ENCODE results near the gene CENPK. TPM values are rescaled to one million over a fixed set of nuclear protein-coding genes. Genes with fewer than 3 reads are reported as not detected.
A peak's percentile ranks its signal among the peaks of the same experiment; 100 is the strongest.

The CENPK gene
- total and polyA plus RNA-seq, 9 of the 15 experiments (the other 6 are each of a cell fraction or from before 2014, with no cell fraction given) = 30.8 to 134 (median 69.0) TPM

GRCh38 chr5:65539827-65540226 is 23.1 kb downstream of the CENPK start (continued):
- TF ChIP-seq RERE (CRISPR knock-in tag; IDR thresholded peaks at IDR 0.05; ENCODE audit: borderline replicate concordance) (no peak), POLR3G (IDR thresholded peaks at IDR 0.05; ENCODE audit: extremely low read depth, insufficient read length, insufficient replicate concordance) (no peak), KLF13 (tag; IDR thresholded peaks at IDR 0.05; ENCODE audit: borderline replicate concordance, low read depth) (no peak), VEZF1 (CRISPR knock-in tag; IDR thresholded peaks at IDR 0.05) (no peak), BCOR (IDR thresholded peaks at IDR 0.05) (no peak), SMARCE1 (IDR thresholded peaks at IDR 0.05) (no peak), CHD4 (IDR thresholded peaks at IDR 0.05; ENCODE audit: insufficient read depth, insufficient replicate concordance, low read depth, low read length, poor library complexity, severe bottlenecking) (no peak), RAD51 (IDR thresholded peaks at IDR 0.05; ENCODE audit: borderline replicate concordance, low read depth) (no peak), ZNF41 (CRISPR knock-in tag; conservative IDR thresholded peaks at IDR 0.05) (no peak), RBM17 (IDR thresholded peaks at IDR 0.05; ENCODE audit: borderline replicate concordance, low read depth, low read length) (no peak), TSHZ1 (CRISPR knock-in tag; IDR thresholded peaks at IDR 0.05) (no peak), ZBTB49 (CRISPR knock-in tag; IDR thresholded peaks at IDR 0.05; ENCODE audit: borderline replicate concordance) (no peak), ARID1B (IDR thresholded peaks at IDR 0.05) (peak; percentile 38)

All from K562 (cell line).